OCI-LY7 (cell line): Measurements from ENCODE around the gene GGA2. TPM values are rescaled to one million over a fixed set of nuclear protein-coding genes. Genes with fewer than 3 reads are reported as not detected.

Source experiments
- BruUV-seq: library from RNA; stranded (reverse); fragments of 400-500 nt; replicated peaks from 2 replicates; lab custom pipeline; 2021; lab: Mats Ljungman, UMichigan
- CTCF ChIA-PET: fragments of 300-600 bp; sonication (Branson Sonifier 250); formaldehyde crosslinking; loops from one replicate; lab custom pipeline; 2022; ENCODE audit warnings: antibody characterized with exemption; ENCODE audit not compliant: unreplicated experiment; lab: Charles Lee
- POLR2A ChIA-PET: fragments of 300-600 bp; sonication (Branson Sonifier 250); formaldehyde crosslinking; loops from one replicate; lab custom pipeline; 2022; ENCODE audit warnings: antibody characterized with exemption; lab: Charles Lee
- DNase-seq: peaks from one replicate; pipeline ENCODE4 v3.0.0-alpha.2; 2015; ENCODE audit warnings: low spot score
- H2AFZ ChIP-seq: fragments of 200-600 bp; sonication (generic), shearing (Covaris generic); 2 replicates; pipeline ENCODE4 v1.6.1; 2014; ENCODE audit warnings: mild to moderate bottlenecking, antibody characterized with exemption, low read length, moderate library complexity
- H3K27ac ChIP-seq: fragments of 200-600 bp; sonication (generic); 2 replicates; pipeline ENCODE4 v1.5.1; 2014; ENCODE audit warnings: mixed run types, low read depth, mild to moderate bottlenecking, moderate library complexity, low read length, inconsistent platforms; ENCODE audit not compliant: poor library complexity, severe bottlenecking
- H3K36me3 ChIP-seq: fragments of 200-600 bp; sonication (generic); 2 replicates; pipeline ENCODE4 v1.6.1; 2014; ENCODE audit warnings: mild to moderate bottlenecking, antibody characterized with exemption, low read length, moderate library complexity, mixed read lengths; ENCODE audit not compliant: insufficient read depth
- H3K4me1 ChIP-seq: fragments of 200-600 bp; sonication (generic); 2 replicates; pipeline ENCODE4 v1.5.1; 2014; ENCODE audit warnings: mild to moderate bottlenecking, low read length; ENCODE audit not compliant: insufficient read depth, poor library complexity, severe bottlenecking
- H3K4me2 ChIP-seq: fragments of 200-600 bp; sonication (generic); 2 replicates; pipeline ENCODE4 v1.6.1; 2014; ENCODE audit warnings: mild to moderate bottlenecking, low read length
- H3K4me3 ChIP-seq: fragments of 200-600 bp; sonication (generic); 2 replicates; pipeline ENCODE4 v1.5.1; 2014; ENCODE audit warnings: mild to moderate bottlenecking, low read depth, low read length; ENCODE audit not compliant: poor library complexity, severe bottlenecking
- H3K79me2 ChIP-seq: fragments of 200-600 bp; sonication (generic); 2 replicates; pipeline ENCODE4 v1.6.1; 2016; ENCODE audit warnings: low read depth, mild to moderate bottlenecking, low read length, moderate library complexity, mixed read lengths; ENCODE audit not compliant: insufficient read depth
- H3K9me2 ChIP-seq: fragments of 200-600 bp; sonication (generic); 2 replicates; pipeline ENCODE4 v1.6.1; 2016; ENCODE audit warnings: mild to moderate bottlenecking, low read length, mixed read lengths; ENCODE audit not compliant: insufficient read depth
- H3K9me3 ChIP-seq: fragments of 200-600 bp; sonication (generic); 2 replicates; pipeline ENCODE4 v1.6.1; 2014; ENCODE audit warnings: mild to moderate bottlenecking, mixed run types, low read length, mixed read lengths
- H4K20me1 ChIP-seq: fragments of 200-600 bp; sonication (generic); 2 replicates; pipeline ENCODE4 v1.6.1; 2014; ENCODE audit warnings: mild to moderate bottlenecking, antibody characterized with exemption, low read length, moderate library complexity, mixed read lengths; ENCODE audit not compliant: insufficient read depth
- EZH2phosphoT487 ChIP-seq: fragments of 200-600 bp; sonication (generic); IDR thresholded peaks from 2 replicates; pipeline ENCODE4 v1.6.1; 2018; ENCODE audit warnings: low read depth, borderline replicate concordance, mild to moderate bottlenecking, mixed run types, antibody characterized with exemption, low read length, moderate library complexity, mixed read lengths
- intact Hi-C: fragments of 100-400 bp; cut with micrococcal nuclease; formaldehyde crosslinking; loops from one replicate; pipeline ENCODE4 v1.10.0; 2022; ENCODE audit not compliant: unreplicated experiment
- total RNA-seq, 2 experiments: library from RNA; depleted of rRNA in 1 of 2; stranded (reverse); fragments of >200 nt in 1 of 2; shearing (Covaris generic) in 1 of 2; gene quantifications; 2 replicates each; pipeline ENCODE4 v1.2.3, GENCODE V29; 2014 to 2022
- TF ChIP-seq, protein P1 (sequence below): fragments of 200-600 bp; sonication (generic); conservative IDR thresholded peaks from 2 replicates; pipeline ENCODE4 v1.5.1; 2014; ENCODE audit warnings: mild to moderate bottlenecking, antibody characterized with exemption, low read length, moderate library complexity, mixed read lengths

The GGA2 gene
- total RNA-seq, 2 experiments from 2014 or later, result 213 to 580 TPM

DNA sequence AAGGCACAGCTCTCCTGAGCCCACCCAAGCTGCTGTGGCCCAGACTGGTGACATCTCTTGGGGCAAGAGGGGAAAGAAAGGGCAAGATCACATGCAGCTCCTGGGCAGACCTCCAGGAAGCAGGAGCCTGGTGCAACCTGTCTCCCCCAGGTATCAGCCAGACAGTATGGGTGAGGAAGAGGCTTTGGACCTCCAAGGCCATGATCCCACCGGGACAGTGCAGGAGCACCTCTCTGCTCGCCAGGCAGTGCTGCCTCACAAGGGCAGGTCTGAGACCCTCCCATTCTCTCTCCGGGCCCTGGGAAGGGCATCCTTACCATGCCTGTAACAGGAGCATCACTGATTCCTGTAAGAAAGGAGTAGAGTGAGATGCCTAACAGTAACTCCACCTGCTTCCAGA, 31.7 kb downstream of the GGA2 start:
- H2AFZ ChIP-seq, result no peak overlapping the region
- no peak for DNase-seq
- BruUV-seq, result no TSS peak
- no peak overlapping the region for H3K4me3 ChIP-seq
- peaks cover 4% of the 10 kb centered on the region; the same call in 1 of the 2 replicates for H3K79me2 ChIP-seq
- TF ChIP-seq, protein P1, sequence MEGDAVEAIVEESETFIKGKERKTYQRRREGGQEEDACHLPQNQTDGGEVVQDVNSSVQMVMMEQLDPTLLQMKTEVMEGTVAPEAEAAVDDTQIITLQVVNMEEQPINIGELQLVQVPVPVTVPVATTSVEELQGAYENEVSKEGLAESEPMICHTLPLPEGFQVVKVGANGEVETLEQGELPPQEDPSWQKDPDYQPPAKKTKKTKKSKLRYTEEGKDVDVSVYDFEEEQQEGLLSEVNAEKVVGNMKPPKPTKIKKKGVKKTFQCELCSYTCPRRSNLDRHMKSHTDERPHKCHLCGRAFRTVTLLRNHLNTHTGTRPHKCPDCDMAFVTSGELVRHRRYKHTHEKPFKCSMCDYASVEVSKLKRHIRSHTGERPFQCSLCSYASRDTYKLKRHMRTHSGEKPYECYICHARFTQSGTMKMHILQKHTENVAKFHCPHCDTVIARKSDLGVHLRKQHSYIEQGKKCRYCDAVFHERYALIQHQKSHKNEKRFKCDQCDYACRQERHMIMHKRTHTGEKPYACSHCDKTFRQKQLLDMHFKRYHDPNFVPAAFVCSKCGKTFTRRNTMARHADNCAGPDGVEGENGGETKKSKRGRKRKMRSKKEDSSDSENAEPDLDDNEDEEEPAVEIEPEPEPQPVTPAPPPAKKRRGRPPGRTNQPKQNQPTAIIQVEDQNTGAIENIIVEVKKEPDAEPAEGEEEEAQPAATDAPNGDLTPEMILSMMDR, result no peak
- no peak for TF ChIP-seq EZH2phosphoT487
- H3K9me3 ChIP-seq, result no peaks in the 10 kb centered on the region
- H3K27ac ChIP-seq, result no peak overlapping the region
- peaks cover 99% of the 10 kb centered on the region for H3K36me3 ChIP-seq
- ChIA-PET POLR2A (no interaction called here), CTCF (interaction anchor here (0.6 kb wide), 1 partner anchor 195 kb away, joined by 3 read pairs; no protein-coding TSS in a partner anchor)
- no peaks in the 10 kb centered on the region for H3K4me1 ChIP-seq
- H3K9me2 ChIP-seq, result no peaks in the 10 kb centered on the region
- intact Hi-C loops, result no loop called here
- H4K20me1 ChIP-seq, result no peaks in the 10 kb centered on the region; the same call in 1 of the 2 replicates
- H3K4me2 ChIP-seq, result no peak overlapping the region

DNA sequence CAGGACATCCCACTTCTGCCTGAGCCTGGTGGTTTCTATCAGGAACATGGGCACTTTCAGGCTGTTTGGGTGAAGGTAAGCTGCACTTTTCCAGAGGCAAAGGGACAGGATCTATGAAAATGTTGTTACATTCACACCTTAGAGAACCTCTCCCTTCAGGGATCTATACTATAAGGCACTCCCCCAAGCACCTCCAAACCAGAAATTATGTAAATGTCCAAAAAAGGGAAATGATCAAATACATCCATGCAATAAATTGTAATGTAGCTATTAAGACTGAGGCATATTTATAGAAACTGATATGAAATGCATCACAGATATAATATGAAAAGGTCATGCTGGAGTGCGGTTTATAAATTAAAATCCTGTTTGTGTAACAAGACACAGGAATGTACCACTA, 34.0 kb downstream of the GGA2 start:
- no peak for DNase-seq
- Histone ChIP-seq H3K9me2 (no peaks in the 10 kb centered on the region), H3K36me3 (peaks cover 98% of the 10 kb centered on the region), H3K27ac (no peak overlapping the region), H4K20me1 (no peaks in the 10 kb centered on the region; the same call in 1 of the 2 replicates), H3K9me3 (no peaks in the 10 kb centered on the region), H3K4me1 (no peaks in the 10 kb centered on the region), H3K4me2 (no peak overlapping the region), H2AFZ (no peak overlapping the region), H3K4me3 (no peak overlapping the region), H3K79me2 (peaks cover 4% of the 10 kb centered on the region; the same call in 1 of the 2 replicates)
- CTCF ChIA-PET, result no interaction called here
- BruUV-seq, result TSS peak; percentile 32
- POLR2A ChIA-PET, result no interaction called here
- no peak for TF ChIP-seq EZH2phosphoT487
- TF ChIP-seq, protein P1, result no peak
- intact Hi-C loops, result no loop called here

DNA sequence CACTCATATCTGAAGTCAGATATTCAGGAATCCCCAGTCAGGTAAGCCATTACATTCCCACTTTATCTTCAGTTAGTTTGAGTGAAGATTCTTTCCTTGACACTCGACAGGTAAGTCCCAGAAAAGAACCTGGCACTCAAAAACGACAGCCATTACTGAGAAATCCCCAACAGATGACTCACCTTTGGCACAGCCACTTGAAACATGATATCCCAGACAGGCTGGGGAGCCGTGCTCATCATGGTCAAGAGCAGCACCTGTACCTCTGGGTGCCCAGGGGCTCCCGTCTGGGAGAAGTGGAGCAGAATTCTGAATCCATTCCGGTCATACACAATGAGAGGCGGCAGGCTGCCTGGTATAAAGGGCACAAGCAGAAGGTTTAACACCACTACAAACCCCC, 40.5 kb downstream of the GGA2 start:
- TF ChIP-seq, protein P1, result no peak
- TF ChIP-seq EZH2phosphoT487, result no peak
- Histone ChIP-seq H3K9me3 (no peaks in the 10 kb centered on the region), H3K79me2 (no peaks in the 10 kb centered on the region), H3K27ac (no peak overlapping the region), H3K4me3 (no peak overlapping the region), H3K36me3 (peaks cover 99% of the 10 kb centered on the region), H2AFZ (no peak overlapping the region), H3K4me2 (no peak overlapping the region), H4K20me1 (peaks cover 6% of the 10 kb centered on the region), H3K9me2 (no peaks in the 10 kb centered on the region), H3K4me1 (no peaks in the 10 kb centered on the region)
- CTCF ChIA-PET, result no interaction called here
- intact Hi-C loops, result loop anchor here (5.0 kb wide), 1 partner anchor 77 kb away; no protein-coding TSS in a partner anchor
- BruUV-seq, result no TSS peak
- POLR2A ChIA-PET, result no interaction called here
- DNase-seq, result no peak
